A549 (cell line): ENCODE data around the gene MLKL. TPM values are rescaled to one million over a fixed set of nuclear protein-coding genes. Genes with fewer than 3 reads are reported as not detected.

Experiments
- ATAC-seq, 2 experiments: fragments of 200-7000 bp in 1 of 2; fragments of >200 bp in 1 of 2; cut with Nextera tagmentation in 1 of 2; cut with Tn5 transposase in 1 of 2; 3 replicates each; pipeline versions ENCODE4 v1.8.0 to v1.9.1; 2018 to 2020; ENCODE audit warnings: mild to moderate bottlenecking in 1 of 2, moderate library complexity in 1 of 2
- CTCF ChIA-PET: fragments of 300-600 bp; sonication (Branson Sonifier 250); formaldehyde crosslinking; extraction: SDS; loops from one replicate; lab custom pipeline; 2021; ENCODE audit warnings: antibody characterized with exemption, inconsistent platforms; lab: Yijun Ruan, JAX
- POLR2A ChIA-PET: fragments of 350-600 bp; formaldehyde crosslinking; extraction: SDS; loops from one replicate; lab custom pipeline; 2021; ENCODE audit warnings: antibody characterized with exemption, inconsistent platforms; lab: Yijun Ruan, JAX
- DNase-seq, 2 experiments: peaks; one replicate each; pipeline versions ENCODE4 v3.0.0 to v3.0.0-alpha.2; 2011 to 2016; ENCODE audit warnings: low read depth in 1 of 2, low spot score in 1 of 2
- FAIRE-seq: peaks from 2 replicates; lab custom pipeline; 2011; peaks lifted over from hg19 to GRCh38; lab: Jason Lieb, UNC
- H3K27ac ChIP-seq, 2 experiments: fragments of >200 bp; sonication (Bioruptor Twin); formaldehyde crosslinking; 3 replicates each; pipeline ENCODE4 v1.5.1; 2016 to 2017
- H3K4me1 ChIP-seq: fragments of >200 bp; sonication (Bioruptor Twin); formaldehyde crosslinking; 3 replicates; pipeline ENCODE4 v1.6.1; 2016
- H3K4me2 ChIP-seq: fragments of >200 bp; sonication (Bioruptor Twin); formaldehyde crosslinking; 3 replicates; pipeline ENCODE4 v1.6.1; 2016
- H3K4me3 ChIP-seq: fragments of >200 bp; sonication (Bioruptor Twin); formaldehyde crosslinking; 3 replicates; pipeline ENCODE4 v1.5.1; 2016
- H3K9me3 ChIP-seq: fragments of >200 bp; sonication (Bioruptor Twin); formaldehyde crosslinking; 3 replicates; pipeline ENCODE4 v1.6.1; 2016
- CEBPB ChIP-seq, 2 experiments: fragments of >200 bp in 1 of 2; sonication (Bioruptor Twin) in 1 of 2; formaldehyde crosslinking in 1 of 2; IDR thresholded peaks; 2 replicates each; pipeline ENCODE4 v1.6.1; 2012 to 2016
- CHD2 ChIP-seq: fragments of 150-350 bp; IDR thresholded peaks from 2 replicates; pipeline ENCODE4 v1.6.1; 2014; ENCODE audit warnings: low read length; ENCODE audit not compliant: partially characterized antibody
- CHD4 ChIP-seq: fragments of 200-600 bp; sonication (generic); IDR thresholded peaks from 2 replicates; pipeline ENCODE4 v1.6.1; 2016; ENCODE audit warnings: antibody characterized with exemption, mild to moderate bottlenecking, borderline replicate concordance
- EHF ChIP-seq: fragments of 250-450 bp; sonication (Bioruptor Pico); IDR thresholded peaks from 2 replicates; pipeline ENCODE4 v1.5.0; 2020; ENCODE audit warnings: mild to moderate bottlenecking
- EHMT2 ChIP-seq: fragments of 200-600 bp; sonication (generic); IDR thresholded peaks from 2 replicates; pipeline ENCODE4 v1.6.1; 2016; ENCODE audit warnings: antibody characterized with exemption, low read depth, mild to moderate bottlenecking, moderate library complexity
- FOSL2 ChIP-seq, 2 experiments: fragments of 450-650 bp in 1 of 2; fragments of >200 bp in 1 of 2; sonication (Bioruptor Twin) in 1 of 2; formaldehyde crosslinking; IDR thresholded peaks; 2 replicates each; pipeline versions ENCODE4 v1.5.0 to v1.6.1; 2016 to 2020; ENCODE audit warnings: mild to moderate bottlenecking in 1 of 2, moderate library complexity in 1 of 2
- GATA3 ChIP-seq: IDR thresholded peaks from 2 replicates; pipeline ENCODE4 v1.6.1; 2012; ENCODE audit warnings: borderline replicate concordance
- HOXB13 ChIP-seq: fragments of 250-450 bp; sonication (Bioruptor Pico); IDR thresholded peaks from 2 replicates; pipeline ENCODE4 v1.5.0; 2020; ENCODE audit warnings: low read depth, mild to moderate bottlenecking, moderate library complexity
- JUNB ChIP-seq: fragments of >200 bp; sonication (Bioruptor Twin); formaldehyde crosslinking; IDR thresholded peaks from 2 replicates; pipeline ENCODE4 v1.6.1; 2016
- KDM5A ChIP-seq: fragments of 200-600 bp; sonication (generic); IDR thresholded peaks from 2 replicates; pipeline ENCODE4 v1.6.1; 2016; ENCODE audit warnings: antibody characterized with exemption, mild to moderate bottlenecking
- NFE2L2 ChIP-seq: fragments of 150-350 bp; conservative IDR thresholded peaks from 2 replicates; pipeline ENCODE4 v1.6.1; 2014; ENCODE audit warnings: low read length
- PHF8 ChIP-seq: fragments of 200-600 bp; sonication (generic); IDR thresholded peaks from 2 replicates; pipeline ENCODE4 v1.6.1; 2016; ENCODE audit warnings: low read depth, mild to moderate bottlenecking, antibody characterized with exemption, moderate library complexity, borderline replicate concordance
- RAD21 ChIP-seq, 2 experiments: fragments of >200 bp in 1 of 2; sonication (Bioruptor Twin) in 1 of 2; formaldehyde crosslinking in 1 of 2; IDR thresholded peaks in 1 of 2; conservative IDR thresholded peaks in 1 of 2; 2 replicates in 1 of 2; 3 replicates in 1 of 2; pipeline ENCODE4 v1.6.1; 2012 to 2018; ENCODE audit warnings: inconsistent platforms in 1 of 2
- RARB ChIP-seq: fragments of 250-450 bp; sonication (Bioruptor Pico); IDR thresholded peaks from 2 replicates; pipeline ENCODE4 v1.8.0; 2021; ENCODE audit warnings: mild to moderate bottlenecking, moderate library complexity
- RCOR1 ChIP-seq: fragments of 150-350 bp; IDR thresholded peaks from 2 replicates; pipeline ENCODE4 v1.6.1; 2014; ENCODE audit warnings: antibody characterized with exemption, low read length, low read depth
- RFX5 ChIP-seq: fragments of 450-650 bp; IDR thresholded peaks from 2 replicates; pipeline ENCODE4 v1.7.1; 2014; ENCODE audit warnings: antibody characterized with exemption, mild to moderate bottlenecking, moderate library complexity
- RNF2 ChIP-seq: fragments of 200-600 bp; sonication (generic); IDR thresholded peaks from 2 replicates; pipeline ENCODE4 v1.6.1; 2016; ENCODE audit warnings: low read depth, mild to moderate bottlenecking, antibody characterized with exemption, moderate library complexity, borderline replicate concordance
- SREBF2 ChIP-seq: fragments of 450-650 bp; IDR thresholded peaks from 2 replicates; pipeline ENCODE4 v1.6.1; 2014; ENCODE audit warnings: mild to moderate bottlenecking, moderate library complexity
- TFCP2L1 ChIP-seq: fragments of 250-450 bp; sonication (Bioruptor Pico); IDR thresholded peaks from 2 replicates; pipeline ENCODE4 v1.5.0; 2021; ENCODE audit warnings: mild to moderate bottlenecking
- TP53 ChIP-seq: fragments of 250-450 bp; sonication (Bioruptor Pico); IDR thresholded peaks from 2 replicates; pipeline ENCODE4 v1.5.0; 2021; ENCODE audit warnings: mild to moderate bottlenecking, moderate library complexity
- ZFP36 ChIP-seq: fragments of 450-650 bp; IDR thresholded peaks from 2 replicates; pipeline ENCODE4 v1.6.1; 2014; ENCODE audit warnings: borderline replicate concordance; ENCODE audit not compliant: partially characterized antibody
- WGBS: methylation state at CpG from one replicate; pipeline ENCODE4 v1.1.6; 2017; ENCODE audit errors: missing lambda C conversion rate; 5-methylcytosine and 5-hydroxymethylcytosine counted together
- polyA plus RNA-seq, 4 experiments: library from polyadenylated mRNA; depleted of rRNA in 3 of 4; stranded (reverse); fragments of >200 nt; fragmentation: RNase III in 1 of 4; extraction: RNeasy Plus Mini Kit Qiagen cat#74134 plus additional on column Dnase treatment in 1 of 4; gene quantifications; 2 replicates in 3 of 4; 3 replicates in 1 of 4; pipeline ENCODE4 v1.2.3, GENCODE V29; 2011 to 2017
- TF ChIP-seq, protein P1 (sequence below): IDR thresholded peaks from 2 replicates; pipeline ENCODE4 v1.6.1; 2012; ENCODE audit warnings: low read depth, borderline replicate concordance
- TF ChIP-seq, protein P2 (sequence below): fragments of >200 bp; sonication (Bioruptor Twin); formaldehyde crosslinking; IDR thresholded peaks from 3 replicates; pipeline ENCODE4 v1.5.1; 2016
- TF ChIP-seq, protein P3 (sequence below): fragments of 250-450 bp; sonication (Bioruptor Pico); IDR thresholded peaks from 2 replicates; pipeline ENCODE4 v1.5.0; 2020; ENCODE audit warnings: low read depth, mild to moderate bottlenecking, moderate library complexity
- TF ChIP-seq, protein P4 (sequence below): IDR thresholded peaks from 2 replicates; pipeline ENCODE4 v1.6.1; 2012
- TF ChIP-seq, protein P5 (sequence below): fragments of 150-350 bp; IDR thresholded peaks from 2 replicates; pipeline ENCODE4 v1.6.1; 2014; ENCODE audit warnings: low read depth, mild to moderate bottlenecking, low read length

MLKL gene
- polyA plus RNA-seq, 2 of the 4 experiments (the other 2 are of a cell fraction): 12.6 to 17.9 TPM

DNA sequence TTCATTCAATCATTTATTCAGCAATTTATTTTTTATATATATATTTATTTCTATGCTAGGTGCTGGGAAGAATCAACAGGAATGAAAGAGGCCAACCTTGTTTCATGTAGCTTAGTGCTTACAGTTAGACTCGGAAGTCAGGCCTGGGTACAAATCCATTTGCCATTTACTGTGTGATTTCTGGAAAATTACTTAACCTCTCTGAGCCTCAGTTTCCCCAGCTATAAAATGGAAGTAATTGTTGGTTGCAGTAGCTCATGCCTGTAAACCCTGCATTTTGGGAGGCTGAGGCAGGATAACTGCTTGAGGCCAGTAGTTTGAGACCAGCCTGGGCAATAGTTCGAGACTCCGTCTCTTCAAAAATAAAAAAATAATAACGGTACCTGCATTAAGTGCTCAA, 27.2 kb upstream of the MLKL start (continued):
- TF ChIP-seq RCOR1 (no peak), PHF8 (no peak), RNF2 (no peak), CEBPB (IDR thresholded peaks at IDR 0.05) (no peak), JUNB (no peak)
- TF ChIP-seq, all 56 proteins: peak for 0

DNA sequence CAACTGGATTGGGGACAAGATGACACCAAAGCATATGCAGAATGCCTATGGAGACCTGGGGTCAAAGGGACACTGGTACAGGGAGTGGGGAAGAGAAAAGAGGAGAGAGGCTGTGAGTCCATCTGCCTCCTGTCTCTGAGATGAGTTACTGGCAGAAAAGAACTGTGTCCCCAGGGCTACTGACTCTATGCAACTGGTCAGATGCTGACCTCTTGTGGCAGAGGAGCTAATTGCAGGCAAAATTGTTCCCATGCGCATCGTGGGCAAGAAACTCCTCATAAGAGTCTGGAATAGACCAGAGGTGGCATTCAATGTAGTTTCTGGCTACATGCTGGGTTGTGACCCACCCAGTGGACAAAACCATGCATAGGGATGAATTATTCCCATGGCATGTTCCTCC, 26.1 kb upstream of the MLKL start:
- ATAC-seq: peak in 1 of 2 experiments; percentile 65; a peak in 3 of 6 replicates
- 83% methylated on average over 2 of the region's 2 CpGs for WGBS
- H3K9me3 ChIP-seq: peaks cover 10% of the 10 kb centered on the region
- CTCF ChIA-PET: interaction anchor here (1.1 to 6.4 kb wide), 11 partner anchors 9 to 135 kb away, joined by 3 to 68 read pairs (median 5); no protein-coding TSS in a partner anchor
- no peak overlapping the region for H3K4me2 ChIP-seq
- H3K27ac ChIP-seq: no peak overlapping the region
- no peak for FAIRE-seq
- TF ChIP-seq, protein P1, sequence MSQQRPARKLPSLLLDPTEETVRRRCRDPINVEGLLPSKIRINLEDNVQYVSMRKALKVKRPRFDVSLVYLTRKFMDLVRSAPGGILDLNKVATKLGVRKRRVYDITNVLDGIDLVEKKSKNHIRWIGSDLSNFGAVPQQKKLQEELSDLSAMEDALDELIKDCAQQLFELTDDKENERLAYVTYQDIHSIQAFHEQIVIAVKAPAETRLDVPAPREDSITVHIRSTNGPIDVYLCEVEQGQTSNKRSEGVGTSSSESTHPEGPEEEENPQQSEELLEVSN: no peak
- TF ChIP-seq, protein P2, sequence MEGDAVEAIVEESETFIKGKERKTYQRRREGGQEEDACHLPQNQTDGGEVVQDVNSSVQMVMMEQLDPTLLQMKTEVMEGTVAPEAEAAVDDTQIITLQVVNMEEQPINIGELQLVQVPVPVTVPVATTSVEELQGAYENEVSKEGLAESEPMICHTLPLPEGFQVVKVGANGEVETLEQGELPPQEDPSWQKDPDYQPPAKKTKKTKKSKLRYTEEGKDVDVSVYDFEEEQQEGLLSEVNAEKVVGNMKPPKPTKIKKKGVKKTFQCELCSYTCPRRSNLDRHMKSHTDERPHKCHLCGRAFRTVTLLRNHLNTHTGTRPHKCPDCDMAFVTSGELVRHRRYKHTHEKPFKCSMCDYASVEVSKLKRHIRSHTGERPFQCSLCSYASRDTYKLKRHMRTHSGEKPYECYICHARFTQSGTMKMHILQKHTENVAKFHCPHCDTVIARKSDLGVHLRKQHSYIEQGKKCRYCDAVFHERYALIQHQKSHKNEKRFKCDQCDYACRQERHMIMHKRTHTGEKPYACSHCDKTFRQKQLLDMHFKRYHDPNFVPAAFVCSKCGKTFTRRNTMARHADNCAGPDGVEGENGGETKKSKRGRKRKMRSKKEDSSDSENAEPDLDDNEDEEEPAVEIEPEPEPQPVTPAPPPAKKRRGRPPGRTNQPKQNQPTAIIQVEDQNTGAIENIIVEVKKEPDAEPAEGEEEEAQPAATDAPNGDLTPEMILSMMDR: peak; percentile 45
- TF ChIP-seq TP53: no peak
- TF ChIP-seq RAD21 (conservative IDR thresholded peaks at IDR 0.05 in 1 of 2, IDR thresholded peaks at IDR 0.05 in 1 of 2): peak in 1 of 2 experiments; percentile 53; a peak in 2 of 5 replicates
- TF ChIP-seq, protein P3, sequence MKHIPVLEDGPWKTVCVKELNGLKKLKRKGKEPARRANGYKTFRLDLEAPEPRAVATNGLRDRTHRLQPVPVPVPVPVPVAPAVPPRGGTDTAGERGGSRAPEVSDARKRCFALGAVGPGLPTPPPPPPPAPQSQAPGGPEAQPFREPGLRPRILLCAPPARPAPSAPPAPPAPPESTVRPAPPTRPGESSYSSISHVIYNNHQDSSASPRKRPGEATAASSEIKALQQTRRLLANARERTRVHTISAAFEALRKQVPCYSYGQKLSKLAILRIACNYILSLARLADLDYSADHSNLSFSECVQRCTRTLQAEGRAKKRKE (CRISPR knock-in tag): no peak
- no peak overlapping the region for H3K4me3 ChIP-seq
- POLR2A ChIA-PET: no interaction called here
- H3K4me1 ChIP-seq: peaks cover 16% of the 10 kb centered on the region
- peak in 1 of 2 experiments; percentile 72 for DNase-seq

DNA sequence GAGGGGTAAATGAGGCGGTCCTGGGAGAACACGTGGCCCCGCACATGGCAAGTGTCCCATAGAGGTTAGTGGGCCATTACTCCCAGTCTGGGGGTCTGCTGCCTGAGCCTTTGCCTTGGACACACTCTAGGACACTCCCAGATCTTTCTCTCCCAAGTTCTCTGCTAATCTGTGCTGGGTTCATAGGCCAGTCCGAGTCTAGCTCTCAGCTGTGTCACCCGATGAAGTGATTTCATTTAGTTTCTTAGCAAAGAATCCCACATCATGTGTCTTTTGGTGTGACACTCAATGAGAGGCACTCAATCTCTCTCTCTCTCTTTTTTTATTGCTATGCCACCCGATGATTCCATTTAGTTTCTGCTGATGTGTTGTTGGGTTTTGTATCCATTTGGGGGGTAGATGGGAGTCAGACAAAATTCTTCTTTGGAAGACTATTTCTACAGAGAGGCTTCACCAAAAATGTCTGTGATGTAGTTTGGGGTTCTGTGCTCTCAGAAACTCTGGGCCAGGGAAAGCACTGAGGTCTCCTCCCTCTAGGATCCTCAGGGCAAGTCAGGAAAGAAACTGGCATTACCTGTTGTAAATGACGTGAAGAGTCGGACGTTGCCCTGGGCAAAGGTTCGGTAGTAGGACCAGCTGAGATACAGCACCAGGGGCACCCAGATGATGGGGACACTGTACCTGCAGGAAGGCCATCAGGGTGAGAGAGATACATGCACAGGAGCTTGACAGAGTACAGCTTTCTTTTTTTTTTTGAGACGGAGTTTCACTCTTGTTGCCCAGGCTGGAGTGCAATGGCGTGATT, 25.2 kb upstream of the MLKL start:
- no peak for DNase-seq

DNA sequence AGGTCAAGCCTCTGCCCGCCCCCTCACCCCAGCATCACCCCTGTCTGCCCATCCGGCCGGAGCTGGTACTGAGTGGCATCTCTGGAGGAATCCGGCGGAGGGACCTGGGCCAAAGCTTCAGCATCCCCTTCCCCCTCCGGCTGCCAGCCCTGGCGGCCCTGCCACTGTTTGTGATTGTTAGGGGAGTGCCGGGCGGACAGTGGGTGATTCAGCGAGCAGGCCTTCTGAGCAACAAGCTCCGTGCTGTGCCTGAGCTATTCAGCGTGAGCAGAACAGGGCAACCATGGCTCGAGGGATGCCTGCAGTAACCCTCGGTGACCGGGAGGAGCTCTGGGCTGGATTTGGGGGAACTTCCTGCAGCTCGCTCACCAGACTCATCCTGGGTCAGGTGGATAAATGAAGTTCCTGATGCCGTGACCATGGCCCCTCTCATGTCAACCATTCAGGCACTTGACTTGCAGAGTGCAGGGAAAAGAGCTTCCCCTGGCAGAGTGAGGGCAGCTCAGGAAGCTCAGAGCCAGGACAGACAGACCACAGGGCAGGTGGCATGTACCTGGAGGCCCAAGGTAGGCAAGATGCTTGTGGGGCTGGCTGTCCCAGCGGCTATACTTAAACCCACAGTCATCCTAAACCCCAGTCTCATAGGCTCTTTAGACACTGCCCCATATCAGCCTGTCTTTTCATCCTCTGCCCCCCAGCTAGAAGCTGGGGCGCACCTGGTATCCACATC, 24.3 kb upstream of the MLKL start:
- ChIA-PET POLR2A (interaction anchor here (1.0 kb wide), 1 partner anchor 19 kb away, joined by 3 read pairs; no protein-coding TSS in a partner anchor), CTCF (interaction anchor here (0.7 to 6.4 kb wide), 10 partner anchors 11 to 137 kb away, joined by 3 to 68 read pairs (median 4); partner anchors contain the start of gene FA2H)
- Histone ChIP-seq H3K4me3 (no peak overlapping the region), H3K4me1 (peaks cover 6% of the 10 kb centered on the region), H3K27ac (peak overlapping the region in 1 of 2 experiments; percentile 3; a peak in 1 of 6 replicates), H3K9me3 (peaks cover 10% of the 10 kb centered on the region), H3K4me2 (no peak overlapping the region)
- ATAC-seq (peak; percentile 15 to 50; a peak in 3 of 6 replicates), FAIRE-seq (no peak), DNase-seq (no peak)
- TF ChIP-seq RARB (CRISPR knock-in tag) (no peak), TP53 (no peak), HOXB13 (CRISPR knock-in tag) (no peak), SREBF2 (no peak), NFE2L2 (no peak), EHF (CRISPR knock-in tag) (no peak), RAD21 (conservative IDR thresholded peaks at IDR 0.05 in 1 of 2, IDR thresholded peaks at IDR 0.05 in 1 of 2) (no peak), FOSL2 (IDR thresholded peaks at IDR 0.05) (no peak), FOSL2 (CRISPR knock-in tag; IDR thresholded peaks at IDR 0.05) (no peak), GATA3 (no peak), CHD2 (no peak), ZFP36 (no peak), TFCP2L1 (CRISPR knock-in tag) (no peak)
- TF ChIP-seq, protein P4, sequence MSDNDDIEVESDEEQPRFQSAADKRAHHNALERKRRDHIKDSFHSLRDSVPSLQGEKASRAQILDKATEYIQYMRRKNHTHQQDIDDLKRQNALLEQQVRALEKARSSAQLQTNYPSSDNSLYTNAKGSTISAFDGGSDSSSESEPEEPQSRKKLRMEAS: no peak
- TF ChIP-seq, protein P5, sequence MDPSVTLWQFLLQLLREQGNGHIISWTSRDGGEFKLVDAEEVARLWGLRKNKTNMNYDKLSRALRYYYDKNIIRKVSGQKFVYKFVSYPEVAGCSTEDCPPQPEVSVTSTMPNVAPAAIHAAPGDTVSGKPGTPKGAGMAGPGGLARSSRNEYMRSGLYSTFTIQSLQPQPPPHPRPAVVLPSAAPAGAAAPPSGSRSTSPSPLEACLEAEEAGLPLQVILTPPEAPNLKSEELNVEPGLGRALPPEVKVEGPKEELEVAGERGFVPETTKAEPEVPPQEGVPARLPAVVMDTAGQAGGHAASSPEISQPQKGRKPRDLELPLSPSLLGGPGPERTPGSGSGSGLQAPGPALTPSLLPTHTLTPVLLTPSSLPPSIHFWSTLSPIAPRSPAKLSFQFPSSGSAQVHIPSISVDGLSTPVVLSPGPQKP: no peak
- WGBS: 77% methylated on average over 9 of the region's 19 CpGs

More for the DNA sequence above, 25.2 kb upstream of the MLKL start:
- FAIRE-seq: no peak
- ChIA-PET CTCF (interaction anchor here (0.6 to 6.4 kb wide), 17 partner anchors 8 to 139 kb away, joined by 3 to 68 read pairs (median 4); partner anchors contain the start of gene FA2H), POLR2A (no interaction called here)
- Histone ChIP-seq H3K27ac (no peak overlapping the region), H3K4me3 (no peak overlapping the region), H3K4me2 (no peak overlapping the region), H3K4me1 (peaks cover 15% of the 10 kb centered on the region)
- 96% methylated on average over 12 of the region's 12 CpGs for WGBS
- no peak for ATAC-seq
- TF ChIP-seq KDM5A (no peak), FOSL2 (IDR thresholded peaks at IDR 0.05) (no peak), FOSL2 (CRISPR knock-in tag; IDR thresholded peaks at IDR 0.05) (no peak), EHMT2 (no peak), RFX5 (no peak), CHD4 (no peak)
- TF ChIP-seq, all 56 proteins: peak for 0
- peaks cover 10% of the 10 kb centered on the region for H3K9me3 ChIP-seq
